H1 (cell line): ENCODE data around the gene CSNK2B. TPM values are rescaled to one million over a fixed set of nuclear protein-coding genes. Genes with fewer than 3 reads are reported as not detected.
A peak's percentile ranks its signal among the peaks of the same experiment; 100 is the strongest.

Experiments
- CTCF ChIA-PET: fragments of 300-600 bp; sonication (Branson Sonifier 250); formaldehyde crosslinking; loops from one replicate; lab custom pipeline; 2021; ENCODE audit not compliant: partially characterized antibody; lab: Charles Lee
- POLR2A ChIA-PET: fragments of 300-600 bp; sonication (Branson Sonifier 250); formaldehyde crosslinking; loops from one replicate; lab custom pipeline; 2021; ENCODE audit warnings: inconsistent platforms; ENCODE audit not compliant: partially characterized antibody; lab: Charles Lee
- DNase-seq, 2 experiments: peaks; one replicate each; pipeline versions ENCODE4 v3.0.0 to v3.0.0-alpha.2; 2010 to 2022; ENCODE audit warnings: low spot score in 2 of 2, low read depth in 1 of 2, mixed read lengths in 1 of 2
- FAIRE-seq: peaks from 2 replicates; lab custom pipeline; 2011; peaks lifted over from hg19 to GRCh38; lab: Jason Lieb, UNC
- H2AFZ ChIP-seq: 2 replicates; pipeline ENCODE4 v1.8.1; 2012; ENCODE audit warnings: low read length, inconsistent platforms
- H2AK5ac ChIP-seq: 2 replicates; pipeline ENCODE4 v1.6.1; 2013; ENCODE audit warnings: low read depth, low read length
- H2BK120ac ChIP-seq: replicated peaks from 2 replicates; pipeline ENCODE3; 2013; ENCODE audit warnings: low read depth, low read length, inconsistent platforms
- H2BK12ac ChIP-seq: 2 replicates; pipeline ENCODE4 v1.6.1; 2013; ENCODE audit warnings: low read depth, low read length
- H2BK15ac ChIP-seq: 2 replicates; pipeline ENCODE4 v1.6.1; 2013; ENCODE audit warnings: low read length
- H2BK20ac ChIP-seq: 2 replicates; pipeline ENCODE4 v1.6.1; 2013; ENCODE audit warnings: low read length
- H2BK5ac ChIP-seq: 2 replicates; pipeline ENCODE4 v1.6.1; 2013; ENCODE audit warnings: low read depth, low read length
- H3K14ac ChIP-seq: 2 replicates; pipeline ENCODE4 v1.6.1; 2013; ENCODE audit warnings: inconsistent platforms; ENCODE audit not compliant: insufficient read length
- H3K18ac ChIP-seq: 2 replicates; pipeline ENCODE4 v1.6.1; 2013; ENCODE audit warnings: low read length; ENCODE audit errors: extremely low read depth
- H3K23ac ChIP-seq: 2 replicates; pipeline ENCODE4 v1.6.1; 2013; ENCODE audit warnings: inconsistent platforms; ENCODE audit not compliant: insufficient read length
- H3K23me2 ChIP-seq: 2 replicates; pipeline ENCODE4 v1.6.1; 2013; ENCODE audit warnings: low read depth, low read length
- H3K27ac ChIP-seq: 2 replicates; pipeline ENCODE4 v1.6.1; 2011; ENCODE audit warnings: low read depth, low read length, inconsistent platforms
- H3K27me3 ChIP-seq, 4 experiments: replicated peaks in 1 of 4; 1 replicate in 1 of 4; 2 replicates in 3 of 4; pipeline versions ENCODE4 v1.6.1 to v1.8.1; 2011 to 2013; ENCODE audit warnings: low read length in 3 of 4, mild to moderate bottlenecking in 3 of 4, inconsistent platforms in 2 of 4, mixed read lengths in 2 of 4, moderate library complexity in 1 of 4; ENCODE audit not compliant: control insufficient read depth in 3 of 4, insufficient read depth in 3 of 4; ENCODE audit errors: extremely low read depth in 1 of 4
- H3K36me3 ChIP-seq, 4 experiments: 2 replicates each; pipeline versions ENCODE4 v1.6.1 to v1.8.1; 2011 to 2013; ENCODE audit warnings: mild to moderate bottlenecking in 4 of 4, low read length in 3 of 4, moderate library complexity in 2 of 4, control low read depth in 1 of 4, inconsistent platforms in 1 of 4; ENCODE audit not compliant: insufficient read depth in 4 of 4, control insufficient read depth in 2 of 4
- H3K4ac ChIP-seq: replicated peaks from 2 replicates; pipeline ENCODE3; 2013; ENCODE audit warnings: low read length, low read depth, mixed read lengths, inconsistent platforms; ENCODE audit not compliant: insufficient read length
- H3K4me1 ChIP-seq, 4 experiments: replicated peaks in 1 of 4; 1 replicate in 1 of 4; 2 replicates in 3 of 4; pipeline versions ENCODE4 v1.6.1 to v1.8.1; 2011 to 2013; ENCODE audit warnings: low read length in 3 of 4, inconsistent platforms in 2 of 4, mixed read lengths in 1 of 4; ENCODE audit not compliant: insufficient read depth in 4 of 4, control insufficient read depth in 3 of 4
- H3K4me2 ChIP-seq, 2 experiments: 2 replicates each; pipeline versions ENCODE4 v1.6.1 to v1.8.1; 2011 to 2013; ENCODE audit warnings: low read depth in 2 of 2, low read length in 2 of 2, control low read depth in 1 of 2, inconsistent platforms in 1 of 2, mild to moderate bottlenecking in 1 of 2; ENCODE audit not compliant: insufficient read depth in 1 of 2
- H3K4me3 ChIP-seq, 4 experiments: fragments of 200-600, 300-600 bp in 1 of 4; sonication (generic), shearing (Covaris generic), sonication (Bioruptor Twin) in 1 of 4; 2 replicates each; pipeline versions ENCODE4 v1.5.1 to v1.8.1; 2011 to 2016; ENCODE audit warnings: low read length in 4 of 4, low read depth in 3 of 4, control low read depth in 2 of 4, inconsistent platforms in 2 of 4, mild to moderate bottlenecking in 2 of 4, mixed read lengths in 1 of 4, moderate library complexity in 1 of 4; ENCODE audit not compliant: insufficient read depth in 2 of 4; ENCODE audit errors: extremely low read depth in 1 of 4
- H3K56ac ChIP-seq: replicated peaks from 2 replicates; pipeline ENCODE3; 2013; ENCODE audit warnings: low read depth, mild to moderate bottlenecking, mixed read lengths, low read length, inconsistent platforms; ENCODE audit not compliant: insufficient read length
- H3K79me1 ChIP-seq: 2 replicates; pipeline ENCODE4 v1.6.1; 2013; ENCODE audit warnings: low read depth, low read length, control low read depth
- H3K79me2 ChIP-seq, 2 experiments: 2 replicates each; pipeline versions ENCODE4 v1.6.1 to v1.8.1; 2012 to 2013; ENCODE audit warnings: low read length in 2 of 2, mild to moderate bottlenecking in 2 of 2, inconsistent platforms in 1 of 2; ENCODE audit not compliant: insufficient read depth in 2 of 2, control insufficient read depth in 1 of 2
- H3K9ac ChIP-seq, 4 experiments: replicated peaks in 1 of 4; 1 replicate in 1 of 4; 2 replicates in 3 of 4; pipeline versions ENCODE4 v1.6.1 to v1.8.1; 2011 to 2013; ENCODE audit warnings: low read depth in 3 of 4, low read length in 3 of 4, control low read depth in 2 of 4, mild to moderate bottlenecking in 2 of 4, moderate library complexity in 2 of 4, inconsistent platforms in 1 of 4; ENCODE audit errors: extremely low read depth in 1 of 4
- H3K9me3 ChIP-seq, 2 experiments: 2 replicates each; pipeline versions ENCODE4 v1.6.1 to v1.8.1; 2012 to 2013; ENCODE audit warnings: mild to moderate bottlenecking in 2 of 2, moderate library complexity in 2 of 2, control low read depth in 1 of 2, inconsistent platforms in 1 of 2, low read depth in 1 of 2, low read length in 1 of 2, mixed read lengths in 1 of 2; ENCODE audit not compliant: insufficient read depth in 2 of 2
- H4K20me1 ChIP-seq, 2 experiments: replicated peaks in 1 of 2; 2 replicates each; pipeline versions ENCODE3 to v1.8.1; 2011 to 2013; ENCODE audit warnings: inconsistent platforms in 2 of 2, low read length in 2 of 2, mild to moderate bottlenecking in 1 of 2; ENCODE audit not compliant: insufficient read depth in 2 of 2, control insufficient read depth in 1 of 2
- H4K5ac ChIP-seq: 2 replicates; pipeline ENCODE4 v1.6.1; 2013; ENCODE audit warnings: low read length, low read depth, mixed read lengths, inconsistent platforms; ENCODE audit not compliant: insufficient read length
- H4K8ac ChIP-seq: 2 replicates; pipeline ENCODE4 v1.8.0; 2013; ENCODE audit warnings: mild to moderate bottlenecking, moderate library complexity, low read length, inconsistent platforms; ENCODE audit not compliant: insufficient read depth; ENCODE audit errors: extremely low read depth
- H4K91ac ChIP-seq: replicated peaks from 2 replicates; pipeline ENCODE3; 2013; ENCODE audit warnings: low read length, mixed read lengths, inconsistent platforms; ENCODE audit not compliant: insufficient read length
- ASH2L ChIP-seq: fragments of 200-600, 300-600 bp; sonication (generic); IDR thresholded peaks from one replicate; pipeline ENCODE4 v1.7.1; 2017; ENCODE audit warnings: low read length
- CBX5 ChIP-seq: fragments of 300-800, 300-1000 bp; sonication (generic); IDR thresholded peaks from 2 replicates; pipeline ENCODE4 v1.7.1; 2016; ENCODE audit warnings: antibody characterized with exemption, low read length, low read depth
- KDM4A ChIP-seq: IDR thresholded peaks from one replicate; pipeline ENCODE4 v1.7.1; 2012; ENCODE audit warnings: low read depth, mild to moderate bottlenecking, moderate library complexity, low read length, inconsistent platforms; ENCODE audit not compliant: severe bottlenecking
- POLR2A ChIP-seq, 2 experiments: IDR thresholded peaks; 1 replicate in 1 of 2; 2 replicates in 1 of 2; pipeline ENCODE4 v1.6.1; 2011; ENCODE audit warnings: low read depth in 2 of 2, low read length in 2 of 2, mild to moderate bottlenecking in 2 of 2; ENCODE audit errors: control extremely low read depth in 1 of 2
- SP1 ChIP-seq: IDR thresholded peaks from 2 replicates; pipeline ENCODE4 v1.6.1; 2011; ENCODE audit warnings: low read depth, low read length
- TAF1 ChIP-seq: IDR thresholded peaks from 2 replicates; pipeline ENCODE4 v1.6.1; 2011; ENCODE audit warnings: mild to moderate bottlenecking, low read depth, low read length
- TBP ChIP-seq: IDR thresholded peaks from 2 replicates; pipeline ENCODE4 v1.6.1; 2011; ENCODE audit warnings: low read depth, low read length, improper control_type of control experiment
- USF2 ChIP-seq: IDR thresholded peaks from 2 replicates; pipeline ENCODE4 v1.6.1; 2011; ENCODE audit warnings: low read length, improper control_type of control experiment
- YY1 ChIP-seq: IDR thresholded peaks from 2 replicates; pipeline ENCODE4 v1.6.1; 2011; ENCODE audit warnings: low read depth, mild to moderate bottlenecking, low read length
- ZNF274 ChIP-seq: IDR thresholded peaks from 2 replicates; pipeline ENCODE4 v1.7.0; 2012; ENCODE audit warnings: low read length, borderline replicate concordance; ENCODE audit errors: extremely low read depth
- whole genome bisulfite sequencing, 2 experiments: shearing (Covaris generic) in 1 of 2; methylation state at CpG; one replicate each; pipeline versions ENCODE4 v1.1.6 to v1.1.7; 2013 to 2015; ENCODE audit warnings: low lambda C conversion rate in 2 of 2, mixed read lengths in 2 of 2, inconsistent platforms in 1 of 2, low coverage in 1 of 2, missing lambda C conversion rate in 1 of 2; ENCODE audit not compliant: insufficient replicate concordance in 2 of 2, insufficient coverage in 1 of 2, insufficient read length in 1 of 2; ENCODE audit errors: extremely low coverage in 1 of 2, missing lambda C conversion rate in 1 of 2; 5-methylcytosine and 5-hydroxymethylcytosine counted together
- polyA plus RNA-seq, 7 experiments: library from polyadenylated mRNA; depleted of rRNA in 3 of 7; stranded (reverse) in 5 of 7; unstranded in 2 of 7; fragments of >200 nt in 5 of 7; fragments of 200-250 nt in 2 of 7; gene quantifications; 1 replicate in 5 of 7; 2 replicates in 1 of 7; 4 replicates in 1 of 7; pipeline versions ENCODE4 v1.2.1 to v1.2.3, GENCODE V29; 2011 to 2013; ENCODE audit warnings: missing spikeins in 2 of 7, mixed read lengths in 2 of 7
- total RNA-seq: library from RNA; stranded (reverse); fragmentation: NEBNext Ultra II Directional; extraction: Animal tissue kit (Norgen Biotek cat#: 25700); gene quantifications from 2 replicates; pipeline ENCODE4 v1.2.1, GENCODE V29; 2021

The CSNK2B gene
- total and polyA plus RNA-seq, 2 of the 8 experiments (the other 6 are each of a cell fraction or from before 2014, with no cell fraction given) = 169 to 208 TPM

DNA sequence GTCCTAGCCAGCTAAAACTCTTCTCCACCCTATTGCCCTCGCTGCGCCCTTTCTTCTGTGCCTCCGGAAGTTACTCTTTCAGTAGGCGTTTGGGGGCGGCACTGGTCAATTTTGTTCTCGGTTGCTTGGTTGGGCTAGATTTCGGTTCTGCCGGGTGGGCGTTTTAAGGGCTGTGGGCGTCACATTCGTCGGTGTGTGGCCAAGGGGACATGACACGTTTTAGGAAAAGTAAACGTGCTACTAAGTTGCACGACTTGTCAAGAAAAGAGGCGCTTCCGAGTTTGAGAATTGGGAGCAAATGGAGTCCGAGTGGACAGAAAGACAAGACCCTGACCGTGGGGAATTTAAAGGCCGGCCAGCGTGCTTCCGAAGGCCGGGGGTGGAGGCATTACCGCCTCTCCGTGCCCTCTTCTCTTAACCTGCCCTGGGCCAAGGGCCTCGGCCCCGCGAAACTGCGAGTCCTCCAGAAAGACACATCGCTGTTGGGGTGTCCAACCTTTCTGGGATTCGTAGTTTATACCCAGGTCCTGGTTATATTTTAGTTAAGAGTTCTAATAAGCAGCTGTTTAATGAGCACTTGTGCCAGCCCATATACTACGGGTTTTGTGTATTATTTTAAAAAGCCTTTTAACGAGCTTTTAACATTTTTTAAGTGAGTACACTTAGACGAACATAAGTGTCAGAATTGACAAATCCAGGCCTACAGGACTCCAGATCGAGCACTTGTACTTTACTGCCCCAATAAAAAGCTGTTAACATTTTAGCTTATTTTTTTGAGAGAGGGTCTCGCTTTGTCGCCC, 12.8 kb upstream of the CSNK2B start:
- Histone ChIP-seq H3K79me1 (peaks cover 6% of the 10 kb centered on the region), H3K9ac (peak overlapping the region; percentile 73 to 98 (median 97)), H3K23ac (no peak overlapping the region), H3K18ac (peak overlapping the region; percentile 100), H3K4me3 (peak overlapping the region; percentile 82 to 94 (median 92)), H4K20me1 (peaks cover 0 to 2% of the 10 kb centered on the region in 2 experiments), H2AFZ (0 out of 2 replicates have a peak overlapping the region, but pooled peaks have one; percentile 47), H3K36me3 (peaks cover 8 to 23% (median 13%) of the 10 kb centered on the region in 4 experiments; a peak in 7 of 8 replicates), H2BK120ac (no peak overlapping the region), H2AK5ac (no peak overlapping the region; the same call in 1 of the 2 replicates), H3K9me3 (no peaks in the 10 kb centered on the region), H3K4me1 (peaks cover 0 to 5% (median under 1%) of the 10 kb centered on the region in 4 experiments; a peak in 2 of 7 replicates), H2BK12ac (peak overlapping the region; percentile 99), H3K4me2 (peak overlapping the region; percentile 69 to 83), H3K56ac (peak overlapping the region; percentile 54), H2BK5ac (peak overlapping the region; percentile 100), H3K4ac (peak overlapping the region; percentile 8), H4K8ac (peak overlapping the region; percentile 93; the same call in 1 of the 2 replicates), H2BK15ac (no peak overlapping the region), H3K27me3 (no peaks in the 10 kb centered on the region), H3K14ac (no peak overlapping the region), H3K27ac (peak overlapping the region; percentile 99), H4K5ac (peak overlapping the region; percentile 64), H4K91ac (peak overlapping the region; percentile 88), H3K79me2 (peaks cover 4 to 35% of the 10 kb centered on the region in 2 experiments; a peak in 3 of 4 replicates), H2BK20ac (peak overlapping the region; percentile 96; the same call in 1 of the 2 replicates), H3K23me2 (peaks cover 8% of the 10 kb centered on the region)
- WGBS, 2 experiments = 17% methylated on average over 37 of the region's 37 CpGs; no CpG with 5 or more reads in 1 of the 2 experiments
- FAIRE-seq (no peak), DNase-seq (peak in 1 of 2 experiments; percentile 76)
- CTCF ChIA-PET = interaction anchor here (0.6 to 5.2 kb wide), 20 partner anchors 7 to 270 kb away, joined by 3 to 38 read pairs (median 4); partner anchors contain the start of genes ATP6V1G2, C6orf47, CSNK2B and GPANK1
- POLR2A ChIA-PET = interaction anchor here (0.5 to 25.5 kb wide), 35 partner anchors 11 to 306 kb away, joined by 3 to 883 read pairs (median 6); partner anchors contain the start of genes AIF1, ATP6V1G2, C6orf47 and CLIC1
- TF ChIP-seq KDM4A = no peak
- TF ChIP-seq YY1 = no peak
- no peak for TF ChIP-seq USF2
- peak in 1 of 2 experiments; percentile 79; a peak in 2 of 3 replicates for TF ChIP-seq POLR2A (IDR thresholded peaks at IDR 0.05; ENCODE audit: control extremely low read depth in 1 of 2, low read depth in 2 of 2, low read length in 2 of 2)
- TF ChIP-seq TAF1 = peak; percentile 79
- 0 out of 2 replicates have a peak, but pooled peaks have one; percentile 7 for TF ChIP-seq SP1
- TF ChIP-seq ZNF274 = no peak
- TF ChIP-seq CBX5 = no peak
- TF ChIP-seq TBP = 0 out of 2 replicates have a peak, but pooled peaks have one; percentile 63
- TF ChIP-seq ASH2L = peak; percentile 39
